GM19372 (cell line): ENCODE data around the gene ADGRV1.

Experiments used
- ATAC-seq: cut with Tn5 transposase; IDR thresholded peaks from one replicate; pipeline ENCODE4 v1.9.1; 2021; ENCODE audit warnings: mild to moderate bottlenecking, low read depth, moderate library complexity; ENCODE audit not compliant: unreplicated experiment

The ADGRV1 gene

DNA sequence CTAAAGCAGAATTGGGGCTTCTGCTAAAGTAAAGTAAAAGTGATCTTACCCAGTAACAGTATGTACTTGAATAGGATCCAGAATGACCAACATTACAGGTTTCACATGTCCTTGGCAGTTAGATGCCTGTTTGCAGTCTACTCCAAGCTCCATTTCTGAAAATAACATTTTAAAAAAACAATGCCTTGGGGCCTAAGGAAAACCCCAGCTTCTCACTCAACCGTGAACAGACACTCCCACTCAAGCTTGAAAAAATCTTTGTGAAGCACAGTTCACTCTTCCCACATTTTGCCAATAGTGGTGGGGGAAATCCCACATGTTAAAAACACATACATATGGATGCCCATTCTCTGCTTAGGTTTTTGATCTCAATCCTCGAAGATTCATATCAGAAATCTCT lies 520.4 kb downstream of the ADGRV1 start:
- no peak for ATAC-seq

DNA sequence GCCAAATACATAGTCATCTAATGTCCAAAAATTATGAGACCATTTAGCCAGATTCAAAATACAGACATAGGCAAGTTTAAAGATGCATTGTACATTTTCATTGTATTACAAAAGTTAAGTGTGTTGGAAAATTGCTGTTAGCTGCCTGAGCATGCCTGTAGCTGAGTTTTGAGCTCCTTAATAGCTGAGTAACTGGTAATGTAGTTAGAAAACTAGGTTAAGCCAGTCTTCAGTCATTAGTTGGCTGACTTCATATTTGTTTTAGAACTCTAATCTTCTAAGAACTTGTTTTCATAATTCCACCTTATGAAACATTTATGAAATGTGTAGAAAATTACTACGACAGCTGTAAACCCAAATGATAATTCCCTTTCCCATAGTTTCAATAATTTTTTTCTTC lies 531.2 kb downstream of the ADGRV1 start:
- ATAC-seq, result no peak

DNA sequence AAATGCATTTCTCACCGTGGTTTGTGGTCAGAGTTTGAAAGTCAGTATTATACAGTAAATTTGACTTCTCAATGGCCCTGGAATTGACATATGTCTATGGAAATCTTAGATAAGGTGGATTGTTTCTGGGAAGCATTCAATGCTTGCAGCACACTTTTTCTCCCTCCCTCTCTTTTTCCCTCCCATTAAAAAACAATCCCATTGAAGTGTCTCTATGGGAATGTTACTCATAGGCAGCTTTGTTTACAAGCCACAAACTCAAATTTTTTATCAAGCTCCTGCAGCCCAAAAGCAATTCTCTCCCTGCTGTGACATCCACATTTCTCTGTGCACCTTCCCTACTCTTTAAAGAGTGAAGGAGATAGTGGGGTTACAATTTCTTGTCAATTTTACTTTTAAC lies 532.4 kb downstream of the ADGRV1 start:
- no peak for ATAC-seq

DNA sequence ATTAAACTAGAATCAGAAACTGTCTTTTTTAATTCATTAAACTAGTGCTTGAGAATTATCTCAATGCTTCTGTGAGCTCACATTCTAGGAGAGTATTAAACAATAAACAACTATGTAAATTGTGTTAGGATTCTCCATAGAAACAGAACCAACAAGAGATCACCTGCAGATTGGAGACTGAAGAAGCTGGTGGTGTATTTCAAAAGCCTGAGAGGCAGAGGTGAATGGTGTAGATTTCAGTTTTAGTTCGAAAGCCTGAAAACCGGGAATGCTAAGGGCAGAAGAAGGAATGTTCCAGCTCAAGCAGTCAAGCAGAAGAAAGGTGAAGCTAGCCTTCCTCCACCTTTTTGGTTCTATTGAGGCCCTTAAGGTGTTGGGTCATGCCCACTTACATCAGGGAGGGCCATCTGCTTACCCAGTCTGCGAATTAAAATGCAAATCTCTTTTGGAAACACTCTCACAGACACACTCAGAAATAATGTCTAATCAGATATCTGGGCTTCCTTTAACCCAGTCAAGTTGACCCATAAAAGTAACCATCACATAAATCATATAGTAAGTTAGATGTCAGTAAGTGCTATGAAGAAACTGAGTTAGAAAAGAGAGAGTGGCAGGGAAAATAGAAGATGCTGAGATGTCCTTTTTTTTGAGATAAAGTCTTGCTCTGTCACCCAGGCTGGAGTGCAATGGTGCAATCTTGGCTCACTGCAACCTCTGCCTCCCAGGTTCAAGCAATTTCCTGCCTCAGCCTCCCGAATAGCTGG lies 533.1 kb downstream of the ADGRV1 start:
- ATAC-seq, result no peak

DNA sequence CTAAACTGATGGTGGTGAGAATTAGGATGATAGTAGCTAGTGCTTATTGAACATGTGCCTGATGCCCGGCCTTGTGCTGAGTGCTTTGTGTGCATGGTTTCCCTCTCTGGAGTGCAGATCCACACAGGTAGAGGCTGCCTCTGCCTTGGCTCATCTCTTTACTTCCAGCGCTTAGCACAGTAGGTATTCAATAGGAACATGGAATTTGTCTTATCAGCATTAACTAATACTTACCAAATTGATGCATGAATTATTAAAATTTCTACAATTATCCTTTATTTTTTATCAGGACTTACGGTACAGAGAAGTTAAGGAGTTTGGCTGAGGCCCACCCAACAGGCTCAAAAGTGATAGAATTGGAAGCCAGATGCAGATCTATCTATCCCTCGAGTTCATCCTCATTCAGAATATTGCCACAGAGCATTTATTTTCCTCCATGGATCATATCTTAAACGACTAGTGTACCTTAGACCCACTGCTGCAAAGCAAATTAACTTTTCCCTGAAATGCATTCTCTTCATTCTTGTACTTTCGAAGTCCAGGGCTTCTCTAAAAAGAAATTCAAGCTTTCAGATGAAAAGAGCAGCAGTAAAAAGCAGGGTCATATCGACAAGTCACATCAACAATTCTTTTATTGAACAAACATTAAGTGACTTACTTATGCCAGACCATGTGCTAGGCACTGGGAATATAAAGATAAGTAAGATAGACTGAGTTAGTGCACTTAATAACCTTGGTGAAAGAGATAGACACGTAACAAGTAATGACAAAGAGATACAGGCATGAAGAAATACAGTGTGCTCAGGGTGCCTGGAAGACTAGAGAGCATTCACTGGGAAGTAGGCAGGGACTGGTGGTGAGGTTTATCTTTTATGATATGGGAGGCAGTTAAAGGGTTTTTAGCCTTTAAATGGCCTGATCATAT lies 534.5 kb downstream of the ADGRV1 start:
- no peak for ATAC-seq

DNA sequence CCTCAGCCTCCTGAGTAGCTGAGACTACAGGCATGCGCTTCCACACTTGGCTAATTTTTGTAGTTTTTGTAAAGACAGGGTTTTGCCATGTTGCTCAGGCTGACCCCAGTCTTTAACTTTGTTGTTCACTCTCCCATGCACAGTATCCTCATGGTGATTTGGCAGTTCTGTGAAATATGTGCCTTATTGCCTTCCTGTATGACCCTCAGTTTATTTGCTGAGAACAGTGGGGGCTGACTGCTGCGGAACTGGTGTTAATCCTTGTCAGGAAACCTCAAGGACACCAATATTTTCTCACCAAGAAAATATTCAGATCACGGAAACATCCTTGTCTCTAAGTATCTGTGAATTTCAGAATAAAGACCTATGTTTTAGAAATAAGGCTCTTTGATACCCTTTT lies 536.7 kb downstream of the ADGRV1 start:
- ATAC-seq, result no peak

DNA sequence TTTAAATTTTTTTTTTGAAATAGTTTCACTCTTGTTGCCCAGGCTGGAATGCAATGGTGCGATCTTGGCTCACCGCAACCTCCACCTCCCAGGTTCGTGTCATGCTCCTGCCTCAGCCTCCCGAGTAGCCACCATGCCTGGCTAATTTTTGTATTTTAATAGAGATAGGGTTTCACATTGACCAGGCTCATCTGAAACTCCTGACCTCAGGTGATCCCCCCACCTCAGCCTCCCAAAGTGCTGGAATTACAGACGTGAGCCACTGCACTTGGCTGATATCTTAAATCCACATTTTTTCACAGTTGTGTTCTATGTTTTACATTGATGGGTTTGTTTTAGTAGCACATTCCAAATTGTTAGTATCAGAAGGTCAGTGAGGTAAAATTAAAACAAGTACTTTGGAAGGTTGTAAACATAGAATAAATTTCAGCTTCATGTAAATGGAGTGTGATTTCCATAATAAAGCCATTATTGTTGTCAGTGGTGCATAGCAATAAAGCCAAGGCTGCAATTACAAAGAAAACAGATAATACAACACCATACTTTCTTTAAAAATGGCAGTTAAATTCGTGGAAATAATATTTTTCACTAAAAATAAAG lies 537.3 kb downstream of the ADGRV1 start:
- no peak for ATAC-seq

DNA sequence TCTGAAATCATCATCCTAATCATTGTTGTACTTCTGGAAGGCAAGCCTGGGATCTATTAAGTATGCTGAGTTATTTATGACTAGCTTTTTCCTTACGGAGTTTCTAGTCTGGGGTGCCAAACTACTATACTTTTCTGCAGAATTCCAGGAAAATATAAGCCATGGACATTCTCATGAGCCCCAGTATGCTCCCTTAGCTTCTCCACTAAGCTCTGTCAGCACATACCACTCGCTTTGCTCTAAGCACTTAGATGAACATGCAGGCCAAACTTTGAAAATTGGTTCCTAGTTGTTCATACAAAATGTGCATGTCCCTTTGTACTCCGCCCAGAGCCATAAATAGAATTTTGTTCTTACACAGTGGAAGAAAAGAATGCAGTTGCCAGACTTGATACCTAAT lies 539.9 kb downstream of the ADGRV1 start:
- no peak for ATAC-seq

DNA sequence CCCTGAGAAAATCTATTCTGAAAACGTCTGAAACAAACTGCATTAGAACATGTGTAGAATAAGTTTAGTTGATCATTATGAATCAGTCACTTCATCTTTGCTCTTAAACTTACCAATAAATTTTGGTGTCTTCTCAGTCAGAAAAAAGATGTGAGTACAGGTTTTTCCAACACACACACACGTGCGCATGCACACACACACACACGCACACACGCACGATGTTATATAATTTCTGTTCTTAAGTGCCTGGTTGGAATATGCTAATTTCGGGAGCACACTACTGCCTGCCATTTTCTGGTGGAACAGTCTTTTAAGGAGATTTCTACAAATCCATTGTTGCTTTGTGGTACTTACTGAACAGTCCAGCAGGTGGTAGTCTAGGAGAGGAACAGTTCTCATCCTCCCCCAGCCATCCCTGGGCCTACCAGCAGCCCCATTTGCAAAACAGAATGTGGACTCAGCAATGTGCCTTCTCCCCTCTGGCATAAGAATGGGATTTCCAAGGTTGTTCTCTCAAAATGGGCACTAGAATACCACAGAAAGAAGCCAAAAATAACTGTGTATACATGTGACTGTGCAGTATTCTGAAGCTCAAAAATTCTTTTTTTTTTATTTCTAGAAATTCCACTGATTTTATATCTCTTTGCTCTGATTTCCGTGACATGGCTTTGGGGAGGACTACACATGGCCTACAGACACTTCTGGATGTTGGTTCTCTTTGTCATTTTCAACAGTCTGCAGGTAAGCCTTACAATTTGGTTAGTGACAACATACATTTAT lies 543.2 kb downstream of the ADGRV1 start:
- peak; percentile 97 for ATAC-seq

DNA sequence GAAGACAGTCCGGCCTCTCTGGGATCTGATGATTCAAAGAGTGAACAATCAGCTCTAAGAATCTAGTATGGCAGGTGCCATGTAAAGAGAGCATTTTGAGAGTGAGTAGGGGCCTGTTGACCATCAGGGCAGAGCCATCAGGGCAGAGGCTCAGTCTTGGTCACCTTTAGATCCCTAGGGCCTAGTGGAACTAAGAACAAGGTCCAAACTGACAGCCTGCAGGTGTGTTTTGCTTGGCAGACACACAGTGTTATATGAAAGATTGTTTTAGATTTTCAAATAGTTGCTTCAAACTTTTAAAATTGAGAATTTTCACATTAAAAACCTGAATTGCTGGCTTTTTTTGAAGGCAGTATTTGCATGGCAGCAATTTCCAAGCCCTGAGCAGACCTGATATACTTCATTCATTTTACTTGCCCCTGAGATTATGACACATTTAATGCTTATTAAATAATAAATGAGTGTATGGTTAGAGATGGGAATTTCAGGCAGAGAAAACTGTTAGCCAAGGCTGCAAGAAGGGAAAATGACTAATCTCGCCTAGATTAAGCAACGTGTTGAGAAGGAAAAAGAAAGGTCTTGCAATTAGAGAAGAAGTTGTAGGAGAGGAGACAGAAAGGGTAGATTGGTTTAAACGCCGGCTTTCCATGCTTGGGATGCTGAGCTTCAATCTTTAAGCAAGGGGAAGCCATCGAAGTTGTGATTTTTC lies 544.9 kb downstream of the ADGRV1 start:
- ATAC-seq, result no peak

DNA sequence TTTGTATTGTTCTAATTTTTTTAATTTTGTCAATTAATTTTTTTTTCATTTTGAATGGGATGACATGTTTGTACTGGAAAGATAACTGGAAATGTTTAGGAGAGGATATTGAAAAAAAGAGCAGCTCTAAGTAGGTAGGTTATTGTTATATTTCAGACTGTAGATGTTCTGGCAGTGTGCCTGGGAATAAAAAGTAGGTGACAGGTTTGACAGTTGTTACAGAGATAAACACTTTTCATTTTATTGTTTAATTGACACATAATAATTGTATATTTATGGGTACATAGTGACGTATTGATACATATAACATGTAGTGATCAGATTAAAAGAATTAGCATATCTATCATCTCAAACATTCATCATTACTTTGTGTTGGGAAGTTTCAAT lies 545.5 kb downstream of the ADGRV1 start:
- ATAC-seq, result no peak

DNA sequence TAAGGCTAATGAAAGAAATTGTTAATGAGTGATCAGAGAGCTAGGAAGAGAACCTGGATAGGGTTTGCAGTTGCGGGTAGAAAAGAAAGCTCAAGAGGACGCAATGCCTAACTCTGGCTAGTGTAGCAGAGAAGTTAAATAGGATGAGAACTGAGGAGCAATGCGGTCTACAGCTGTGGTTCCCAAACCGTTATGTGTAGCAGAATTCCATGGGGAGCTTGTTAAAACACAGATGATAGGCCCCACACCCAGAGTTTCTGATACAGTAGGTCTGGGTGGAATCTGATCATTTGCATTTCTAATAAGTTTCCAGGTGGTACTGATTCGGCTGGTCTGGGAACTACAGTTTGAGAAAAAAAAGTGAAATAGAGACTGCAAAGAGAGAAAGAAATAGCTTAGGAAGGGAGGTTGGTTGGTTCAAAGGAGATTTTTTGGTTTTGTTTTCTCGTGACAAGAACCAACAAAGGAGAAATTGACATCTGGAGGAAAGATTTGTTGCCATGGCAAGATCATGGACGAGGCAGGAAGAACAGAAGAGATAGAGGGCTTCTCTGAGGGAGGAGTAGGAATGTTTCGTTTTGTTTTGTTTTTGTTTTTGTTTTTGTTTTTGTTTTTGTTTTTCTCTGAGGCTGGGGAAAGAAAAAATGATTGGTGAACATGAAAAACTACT lies 548.4 kb downstream of the ADGRV1 start:
- no peak for ATAC-seq

DNA sequence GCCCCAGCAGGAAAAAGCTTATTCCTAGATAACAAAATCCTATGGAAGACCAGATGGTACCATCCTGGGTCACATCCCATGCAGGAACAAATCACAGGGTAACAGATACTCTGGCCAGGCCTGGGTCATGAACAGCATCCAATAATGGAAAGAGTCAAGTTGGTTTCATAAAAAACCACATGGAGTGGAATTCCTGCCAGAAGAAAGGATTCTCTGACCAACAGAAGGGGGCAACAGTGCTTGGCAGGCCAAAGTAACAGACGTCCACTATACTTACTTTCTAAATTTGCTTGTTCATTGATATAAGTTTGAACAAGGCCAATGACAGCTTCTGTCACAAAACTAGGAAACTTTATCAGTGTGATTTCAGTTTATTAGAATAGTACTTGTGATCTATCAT lies 551.0 kb downstream of the ADGRV1 start:
- ATAC-seq, result no peak

DNA sequence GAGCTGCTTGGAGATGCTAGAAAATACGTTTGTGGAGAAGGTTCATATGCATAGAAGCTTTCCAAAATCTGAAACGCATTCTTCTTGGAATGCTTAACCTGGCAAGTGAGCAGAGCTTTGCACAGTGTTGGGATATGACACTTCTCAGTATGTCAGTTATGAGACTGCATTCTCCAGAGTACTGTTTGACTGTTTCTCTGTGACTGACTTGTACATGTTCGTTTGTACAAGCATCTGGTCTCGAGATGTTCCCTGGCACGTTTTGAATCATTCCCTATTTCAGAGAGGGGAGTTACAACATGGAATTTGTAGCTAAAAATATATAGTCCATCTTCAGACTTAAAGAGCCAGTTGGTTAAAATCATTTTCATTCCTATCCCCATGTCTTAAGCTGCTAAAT lies 552.1 kb downstream of the ADGRV1 start:
- no peak for ATAC-seq

DNA sequence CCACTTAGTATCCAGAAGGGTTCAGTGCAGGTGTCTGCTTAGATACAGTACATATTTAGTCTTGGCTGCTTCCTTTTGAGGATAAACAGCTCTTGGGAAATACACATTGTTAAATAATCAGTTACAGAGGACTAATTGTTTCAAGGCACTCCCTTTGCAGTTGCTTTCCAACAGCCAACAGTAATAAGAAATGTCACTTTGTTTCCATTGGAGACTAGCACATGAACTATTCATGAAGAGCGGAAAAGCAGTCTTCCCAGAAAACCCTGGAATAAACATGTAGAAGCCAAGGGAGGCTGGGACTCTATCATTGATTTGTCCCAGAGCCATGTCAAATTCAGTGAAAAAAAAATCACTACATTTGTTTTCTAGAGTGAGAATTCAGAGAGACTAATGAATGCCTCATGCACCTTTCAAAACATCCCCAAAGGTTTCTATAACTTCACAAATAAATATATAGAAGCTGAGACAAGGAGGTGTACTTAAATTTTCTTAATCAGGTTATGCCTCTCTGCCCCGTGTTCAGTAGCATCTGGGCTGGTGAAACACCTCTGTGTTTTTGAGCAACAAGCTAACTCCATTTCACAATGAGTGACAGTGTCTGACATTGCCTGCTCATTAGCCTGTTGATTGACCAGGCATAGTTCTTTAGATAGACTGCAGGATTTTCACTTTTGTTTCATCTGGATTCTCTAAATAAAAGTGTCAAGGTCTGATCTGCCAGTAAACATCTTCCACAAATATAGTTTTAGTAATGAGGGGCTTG lies 553.1 kb downstream of the ADGRV1 start:
- no peak for ATAC-seq

DNA sequence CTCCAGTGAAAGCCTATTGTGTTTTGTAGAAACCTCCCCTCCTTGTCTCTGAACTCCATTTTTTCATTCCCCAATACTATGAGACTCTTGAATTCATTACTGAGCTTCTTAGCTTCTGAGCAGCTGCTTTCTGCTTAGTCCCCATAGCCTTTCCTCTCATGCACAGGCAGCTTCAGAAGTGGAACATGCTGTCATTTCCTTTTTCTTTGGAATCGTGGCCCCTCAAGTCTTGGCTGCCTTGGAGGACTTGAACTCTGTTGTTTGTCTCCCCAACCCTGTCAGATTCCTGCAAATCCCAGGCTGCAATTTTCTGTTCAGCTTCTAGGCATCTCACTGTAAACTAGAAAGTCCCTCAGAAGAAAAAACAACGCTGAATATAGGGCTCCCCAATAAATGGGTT lies 556.1 kb downstream of the ADGRV1 start:
- no peak for ATAC-seq

DNA sequence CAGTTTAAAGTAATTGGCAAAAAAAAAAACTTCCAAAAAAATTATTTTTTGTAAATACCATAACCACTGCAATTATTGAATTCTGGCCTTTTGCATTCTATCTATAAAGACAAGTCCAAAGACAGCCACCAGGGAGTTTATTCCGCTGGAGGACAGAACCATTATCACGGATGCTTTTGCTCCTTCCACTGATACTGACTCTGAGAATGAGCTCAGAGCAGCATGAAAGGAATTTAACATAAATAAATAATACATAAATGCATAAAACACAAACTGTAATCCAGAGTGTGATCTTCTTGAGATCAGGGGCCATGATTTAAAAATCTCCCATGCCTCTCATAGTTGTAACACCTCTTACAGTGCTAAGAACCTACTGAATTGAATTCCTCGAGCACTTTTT lies 559.8 kb downstream of the ADGRV1 start:
- ATAC-seq, result no peak

DNA sequence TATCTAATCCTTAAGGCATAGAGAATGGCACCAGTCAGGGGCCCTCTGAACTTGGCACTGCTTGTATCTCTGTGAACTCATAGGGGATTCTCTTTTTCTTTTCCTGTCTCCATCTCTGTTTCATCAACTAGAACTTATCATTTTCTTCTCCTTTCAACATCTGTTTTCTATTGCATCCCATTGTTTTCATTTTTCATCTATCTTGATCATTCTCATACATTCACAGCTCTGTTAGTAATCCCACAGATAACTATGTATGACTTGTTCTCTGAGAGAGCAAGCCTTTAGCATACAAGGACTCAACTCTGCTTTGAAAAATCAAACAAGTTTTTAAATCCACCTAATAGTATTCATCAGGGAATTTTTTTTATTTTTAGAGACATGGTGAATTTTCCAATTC lies 560.2 kb downstream of the ADGRV1 start:
- no peak for ATAC-seq

DNA sequence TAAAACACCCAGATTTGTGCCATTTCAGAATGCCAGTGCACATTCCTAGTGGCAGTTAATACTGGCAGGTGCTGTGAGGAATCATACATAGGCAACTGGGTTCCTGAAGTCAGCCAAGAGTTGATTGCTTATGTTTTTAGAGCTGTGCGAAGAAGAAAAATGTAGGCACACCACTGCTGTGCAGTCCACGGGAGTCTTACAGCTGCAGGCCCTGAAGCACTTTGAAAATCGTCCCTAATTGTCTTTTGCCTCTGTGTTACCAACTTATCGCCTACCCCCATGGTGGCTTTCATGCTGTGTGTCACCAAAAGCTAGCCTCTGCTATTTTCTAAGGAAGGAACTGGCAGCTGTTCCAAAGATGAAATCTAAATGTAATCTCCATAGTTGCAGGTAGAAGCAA lies 560.6 kb downstream of the ADGRV1 start:
- ATAC-seq, result no peak
